HG02759 (cell line): ENCODE results near the gene CGNL1.

Experiments
- ATAC-seq: cut with Tn5 transposase; IDR thresholded peaks from one replicate; pipeline ENCODE4 v1.9.1; 2021; ENCODE audit warnings: mild to moderate bottlenecking, moderate library complexity; ENCODE audit not compliant: unreplicated experiment

The CGNL1 gene

GRCh38 chr15:57375827-57376695 lies at the start of gene CGNL1:
CGNL1 (plus strand) TSS chr15:57376505; CDS start chr15:57438000, 61,495 bp downstream.
- no peak for ATAC-seq

- ATAC-seq = no peak
These were observed 48.3 kb upstream of the CGNL1 start for GRCh38 chr15:57327985-57328471.

GRCh38 chr15:57328479-57328878 lies 47.8 kb upstream of the CGNL1 start:
- ATAC-seq = no peak

- ATAC-seq = no peak
These were observed 47.4 kb upstream of the CGNL1 start for GRCh38 chr15:57328897-57329296.

- ATAC-seq = no peak
These were observed 46.5 kb upstream of the CGNL1 start for GRCh38 chr15:57329582-57330367.

- no peak for ATAC-seq
These were observed 45.5 kb upstream of the CGNL1 start for GRCh38 chr15:57330619-57331340.

GRCh38 chr15:57332326-57332725 lies 44.0 kb upstream of the CGNL1 start:
- no peak for ATAC-seq

GRCh38 chr15:57333487-57333886 lies 42.8 kb upstream of the CGNL1 start:
- no peak for ATAC-seq

- ATAC-seq = no peak
These were observed 42.0 kb upstream of the CGNL1 start for GRCh38 chr15:57334257-57334656.

GRCh38 chr15:57335293-57335715 lies 41.0 kb upstream of the CGNL1 start:
- no peak for ATAC-seq

- no peak for ATAC-seq
These were observed 40.6 kb upstream of the CGNL1 start for GRCh38 chr15:57335719-57336118.

GRCh38 chr15:57337868-57338411 lies 38.4 kb upstream of the CGNL1 start:
- no peak for ATAC-seq

- no peak for ATAC-seq
These were observed 37.0 kb upstream of the CGNL1 start for GRCh38 chr15:57339321-57339720.

- ATAC-seq = no peak
These were observed 35.5 kb upstream of the CGNL1 start for GRCh38 chr15:57340682-57341259.

GRCh38 chr15:57343048-57343447 lies 33.3 kb upstream of the CGNL1 start:
- ATAC-seq = no peak

GRCh38 chr15:57343498-57343897 lies 32.8 kb upstream of the CGNL1 start:
- no peak for ATAC-seq

- ATAC-seq = no peak
These were observed 32.0 kb upstream of the CGNL1 start for GRCh38 chr15:57344282-57344681.

GRCh38 chr15:57345584-57345983 lies 30.7 kb upstream of the CGNL1 start:
- ATAC-seq = no peak

GRCh38 chr15:57348081-57348480 lies 28.2 kb upstream of the CGNL1 start:
- no peak for ATAC-seq

- no peak for ATAC-seq
These were observed 23.6 kb upstream of the CGNL1 start for GRCh38 chr15:57352535-57353316.
